Uterus (tissue), 4 donors: ENCODE results near the gene PRKAG2. TPM values are rescaled to one million over a fixed set of nuclear protein-coding genes. Genes with fewer than 3 reads are reported as not detected.

ENCODE experiments used
- DNase-seq, 2 donors: peaks; one replicate each; pipeline ENCODE4 v3.0.0-alpha.2; 2019 to 2020
- H3K27ac ChIP-seq, 2 donors: fragments of 200-600 bp; sonication (generic); 1 replicate in 1 of 2; 2 replicates in 1 of 2; pipeline ENCODE4 v1.5.1; 2016 to 2018
- H3K27me3 ChIP-seq, 2 donors: fragments of 200-600 bp; sonication (generic); one replicate each; pipeline ENCODE4 v1.5.1; 2018 to 2019; ENCODE audit warnings: control low read depth in 1 of 2
- H3K36me3 ChIP-seq, 2 donors: fragments of 200-600 bp; sonication (generic); one replicate each; pipeline ENCODE4 v1.5.1; 2019; ENCODE audit warnings: control low read depth in 1 of 2
- H3K4me1 ChIP-seq, 2 donors: fragments of 200-600 bp; sonication (generic); one replicate each; pipeline ENCODE4 v1.5.1; 2018 to 2019; ENCODE audit warnings: control low read depth in 1 of 2
- H3K4me3 ChIP-seq, 2 donors: fragments of 200-600 bp; sonication (generic); 1 replicate in 1 of 2; 2 replicates in 1 of 2; pipeline ENCODE4 v1.5.1; 2018 to 2019; ENCODE audit warnings: mild to moderate bottlenecking in 1 of 2
- H3K9me3 ChIP-seq, 2 donors: fragments of 200-600 bp; sonication (generic); one replicate each; pipeline ENCODE4 v1.5.1; 2019; ENCODE audit warnings: control low read depth in 1 of 2
- CTCF ChIP-seq, 4 experiments: fragments of 200-600 bp in 2 of 4; fragments of 450-650 bp in 2 of 4; sonication (generic) in 2 of 4; IDR thresholded peaks; one replicate each; pipeline ENCODE4 v1.5.1; 2016 to 2019; ENCODE audit warnings: antibody characterized with exemption in 4 of 4, mild to moderate bottlenecking in 2 of 4, moderate library complexity in 1 of 4
- POLR2A ChIP-seq, 2 donors: fragments of 450-650 bp; IDR thresholded peaks; one replicate each; pipeline ENCODE4 v1.6.1; 2016; ENCODE audit warnings: antibody characterized with exemption in 2 of 2, mild to moderate bottlenecking in 1 of 2, moderate library complexity in 1 of 2
- intact Hi-C: fragments of 100-400 bp; cut with DNase I; formaldehyde crosslinking; loops from one replicate; pipeline ENCODE4 v1.15.1; 2023; ENCODE audit warnings: low total_unique reads
- total RNA-seq, 4 donors: library from RNA; depleted of rRNA in 3 of 4; stranded (reverse); fragments of >200 nt in 3 of 4; gene quantifications; one replicate each; pipeline versions ENCODE4 v1.1.0 to v1.2.4, GENCODE V29; 2014 to 2023
- donor health status: DM: yes; HTN: yes; CAD: no.

Gene PRKAG2
- total RNA-seq, 4 donors from 2014 or later, result 15.1 to 66.2 (median 33.6) TPM

- Histone ChIP-seq H3K27ac (no peak overlapping the region), H3K9me3 (no peaks in the 10 kb centered on the region), H3K27me3 (no peaks in the 10 kb centered on the region), H3K36me3 (no peaks in the 10 kb centered on the region), H3K4me3 (no peak overlapping the region), H3K4me1 (no peaks in the 10 kb centered on the region)
- intact Hi-C loops, result no loop called here
- DNase-seq, result no peak
- TF ChIP-seq CTCF (IDR thresholded peaks at IDR 0.05) (no peak), POLR2A (IDR thresholded peaks at IDR 0.05) (no peak)
Measured at GRCh38 chr7:151900986-151901621, 24.2 kb upstream of the PRKAG2 start.

DNA sequence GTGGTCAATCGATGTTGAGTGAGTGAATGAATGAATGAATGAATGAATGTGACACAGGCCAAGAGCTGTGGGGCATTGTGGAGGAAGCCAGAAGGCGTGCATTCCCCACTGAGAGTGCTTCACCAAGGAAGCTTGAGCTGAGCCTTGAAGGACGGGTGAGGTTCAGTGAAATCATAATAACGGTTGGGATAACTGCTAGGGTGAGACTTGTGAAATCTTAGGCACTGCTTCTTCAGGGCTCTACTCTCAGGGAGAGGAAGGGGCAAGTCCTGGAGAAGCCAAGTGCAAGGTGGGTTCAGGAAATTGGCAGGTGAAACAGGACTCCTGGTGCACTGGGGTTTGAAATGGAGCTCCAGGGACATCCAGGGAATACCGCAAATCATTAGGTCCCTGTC is 23.7 kb upstream of the PRKAG2 start:
- DNase-seq, result no peak
- no peaks in the 10 kb centered on the region for H3K36me3 ChIP-seq
- no peak overlapping the region for H3K27ac ChIP-seq
- intact Hi-C loops, result no loop called here
- TF ChIP-seq POLR2A (IDR thresholded peaks at IDR 0.05) (no peak), CTCF (IDR thresholded peaks at IDR 0.05) (no peak)
- no peaks in the 10 kb centered on the region for H3K9me3 ChIP-seq
- H3K4me3 ChIP-seq, result no peak overlapping the region
- no peaks in the 10 kb centered on the region for H3K4me1 ChIP-seq
- no peaks in the 10 kb centered on the region for H3K27me3 ChIP-seq

GRCh38 chr7:151899513-151900360 is 22.8 kb upstream of the PRKAG2 start:
- intact Hi-C loops, result no loop called here
- Histone ChIP-seq H3K36me3 (no peaks in the 10 kb centered on the region), H3K27ac (no peak overlapping the region), H3K4me3 (no peak overlapping the region), H3K4me1 (no peaks in the 10 kb centered on the region), H3K27me3 (no peaks in the 10 kb centered on the region), H3K9me3 (no peaks in the 10 kb centered on the region)
- TF ChIP-seq POLR2A (IDR thresholded peaks at IDR 0.05) (no peak), CTCF (IDR thresholded peaks at IDR 0.05) (no peak)
- no peak for DNase-seq

DNA sequence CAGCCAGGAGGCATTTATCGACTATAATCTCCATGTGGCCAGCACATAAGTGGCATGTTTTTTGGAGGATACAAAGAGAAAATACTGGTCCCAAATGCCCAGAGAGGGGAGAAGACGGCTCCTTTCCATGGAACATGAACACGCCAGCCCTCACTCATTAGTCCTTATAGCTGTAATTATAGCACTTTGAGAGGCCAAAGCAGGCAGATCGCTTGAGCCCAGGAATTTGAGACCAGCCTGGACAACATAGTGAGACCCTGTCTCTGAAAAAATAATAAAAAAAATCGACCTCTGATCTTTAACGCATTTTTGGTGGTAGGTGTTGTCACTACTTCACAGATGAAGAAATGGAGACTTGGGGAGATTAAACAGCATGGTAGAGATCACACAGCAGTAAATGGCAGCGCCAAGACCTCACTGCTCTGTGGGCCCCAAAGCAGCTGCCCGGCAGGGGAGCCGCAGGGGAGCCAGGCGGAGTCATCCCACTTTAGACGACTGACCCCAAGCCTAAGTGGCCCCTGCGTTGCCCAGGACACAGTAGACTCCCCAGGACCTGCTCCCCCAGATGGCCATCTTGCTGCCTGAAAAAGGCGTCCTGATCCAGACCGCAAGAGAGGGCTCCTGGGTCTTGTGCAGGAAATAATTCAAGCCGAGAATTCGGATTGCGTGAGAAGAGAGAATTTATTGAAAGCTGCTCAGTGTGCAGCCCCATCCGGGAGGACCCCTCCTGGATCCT is 21.2 kb upstream of the PRKAG2 start:
- no peak overlapping the region for H3K4me3 ChIP-seq
- TF ChIP-seq CTCF (IDR thresholded peaks at IDR 0.05) (no peak), POLR2A (IDR thresholded peaks at IDR 0.05) (no peak)
- no peaks in the 10 kb centered on the region for H3K27me3 ChIP-seq
- H3K27ac ChIP-seq, result no peak overlapping the region
- H3K4me1 ChIP-seq, result no peaks in the 10 kb centered on the region
- no peaks in the 10 kb centered on the region for H3K36me3 ChIP-seq
- no peak for DNase-seq
- intact Hi-C loops, result no loop called here
- no peaks in the 10 kb centered on the region for H3K9me3 ChIP-seq
